ENCODE results near the gene CSTPP1.

CSTPP1 gene

GRCh38 chr11:47161890-47162289, 225.3 kb downstream of the CSTPP1 start:
- Histone ChIP-seq H3K9ac (ENCODE audit: low read depth, low read length) (no peak overlapping the region), H3K27ac (ENCODE audit: low read depth, low read length) (no peak overlapping the region), H3K27me3 (ENCODE audit: insufficient read depth, low read length) (no peaks in the 10 kb centered on the region), H3K4me1 (ENCODE audit: insufficient read depth, low read length) (no peaks in the 10 kb centered on the region), H3K9me3 (ENCODE audit: insufficient read depth, low read depth, low read length) (no peaks in the 10 kb centered on the region), H3K4me3 (ENCODE audit: low read length) (no peak overlapping the region), H3K36me3 (ENCODE audit: insufficient read depth, low read length) (peaks cover 36% of the 10 kb centered on the region)
- whole genome bisulfite sequencing = 88% methylated on average over 9 of the region's 9 CpGs

GRCh38 chr11:47162426-47162825, 225.9 kb downstream of the CSTPP1 start:
- H3K4me3 ChIP-seq (ENCODE audit: low read length) = no peak overlapping the region
- no peak overlapping the region for H3K27ac ChIP-seq (ENCODE audit: low read depth, low read length)
- WGBS = 84% methylated on average over 5 of the region's 5 CpGs
- no peaks in the 10 kb centered on the region for H3K27me3 ChIP-seq (ENCODE audit: insufficient read depth, low read length)
- H3K9ac ChIP-seq (ENCODE audit: low read depth, low read length) = no peak overlapping the region
- H3K4me1 ChIP-seq (ENCODE audit: insufficient read depth, low read length) = no peaks in the 10 kb centered on the region
- H3K36me3 ChIP-seq (ENCODE audit: insufficient read depth, low read length) = peaks cover 41% of the 10 kb centered on the region
- no peaks in the 10 kb centered on the region for H3K9me3 ChIP-seq (ENCODE audit: insufficient read depth, low read depth, low read length)

GRCh38 chr11:47163193-47163592, 226.6 kb downstream of the CSTPP1 start:
- Histone ChIP-seq H3K4me3 (ENCODE audit: low read length) (no peak overlapping the region), H3K36me3 (ENCODE audit: insufficient read depth, low read length) (peaks cover 49% of the 10 kb centered on the region), H3K27ac (ENCODE audit: low read depth, low read length) (no peak overlapping the region), H3K27me3 (ENCODE audit: insufficient read depth, low read length) (no peaks in the 10 kb centered on the region), H3K9ac (ENCODE audit: low read depth, low read length) (no peak overlapping the region), H3K4me1 (ENCODE audit: insufficient read depth, low read length) (no peaks in the 10 kb centered on the region), H3K9me3 (ENCODE audit: insufficient read depth, low read depth, low read length) (no peaks in the 10 kb centered on the region)
- WGBS = 75% methylated on average over 3 of the region's 3 CpGs

- no peaks in the 10 kb centered on the region for H3K4me1 ChIP-seq (ENCODE audit: insufficient read depth, low read length)
- peaks cover 56% of the 10 kb centered on the region for H3K36me3 ChIP-seq (ENCODE audit: insufficient read depth, low read length)
- WGBS = 97% methylated on average over 15 of the region's 15 CpGs
- no peak overlapping the region for H3K9ac ChIP-seq (ENCODE audit: low read depth, low read length)
- H3K4me3 ChIP-seq (ENCODE audit: low read length) = no peak overlapping the region
- H3K27me3 ChIP-seq (ENCODE audit: insufficient read depth, low read length) = no peaks in the 10 kb centered on the region
- H3K9me3 ChIP-seq (ENCODE audit: insufficient read depth, low read depth, low read length) = no peaks in the 10 kb centered on the region
- no peak overlapping the region for H3K27ac ChIP-seq (ENCODE audit: low read depth, low read length)
Observed at GRCh38 chr11:47163898-47164297, 227.3 kb downstream of the CSTPP1 start.

- 93% methylated on average over 4 of the region's 4 CpGs for WGBS
- no peak overlapping the region for H3K27ac ChIP-seq (ENCODE audit: low read depth, low read length)
- no peaks in the 10 kb centered on the region for H3K9me3 ChIP-seq (ENCODE audit: insufficient read depth, low read depth, low read length)
- H3K36me3 ChIP-seq (ENCODE audit: insufficient read depth, low read length) = peaks cover 59% of the 10 kb centered on the region
- H3K4me3 ChIP-seq (ENCODE audit: low read length) = no peak overlapping the region
- no peaks in the 10 kb centered on the region for H3K4me1 ChIP-seq (ENCODE audit: insufficient read depth, low read length)
- no peak overlapping the region for H3K9ac ChIP-seq (ENCODE audit: low read depth, low read length)
- H3K27me3 ChIP-seq (ENCODE audit: insufficient read depth, low read length) = no peaks in the 10 kb centered on the region
Observed at GRCh38 chr11:47164321-47164720, 227.8 kb downstream of the CSTPP1 start.

- peaks cover 67% of the 10 kb centered on the region for H3K36me3 ChIP-seq (ENCODE audit: insufficient read depth, low read length)
- no peaks in the 10 kb centered on the region for H3K27me3 ChIP-seq (ENCODE audit: insufficient read depth, low read length)
- H3K4me3 ChIP-seq (ENCODE audit: low read length) = no peak overlapping the region
- H3K9ac ChIP-seq (ENCODE audit: low read depth, low read length) = no peak overlapping the region
- H3K9me3 ChIP-seq (ENCODE audit: insufficient read depth, low read depth, low read length) = no peaks in the 10 kb centered on the region
- 95% methylated on average over 16 of the region's 16 CpGs for WGBS
- H3K4me1 ChIP-seq (ENCODE audit: insufficient read depth, low read length) = no peaks in the 10 kb centered on the region
- no peak overlapping the region for H3K27ac ChIP-seq (ENCODE audit: low read depth, low read length)
Observed at GRCh38 chr11:47165253-47165840, 228.8 kb downstream of the CSTPP1 start.

GRCh38 chr11:47166368-47166767, 229.8 kb downstream of the CSTPP1 start:
- no peak overlapping the region for H3K27ac ChIP-seq (ENCODE audit: low read depth, low read length)
- no peaks in the 10 kb centered on the region for H3K9me3 ChIP-seq (ENCODE audit: insufficient read depth, low read depth, low read length)
- 95% methylated on average over 5 of the region's 5 CpGs for WGBS
- no peak overlapping the region for H3K4me3 ChIP-seq (ENCODE audit: low read length)
- peaks cover 77% of the 10 kb centered on the region for H3K36me3 ChIP-seq (ENCODE audit: insufficient read depth, low read length)
- no peaks in the 10 kb centered on the region for H3K4me1 ChIP-seq (ENCODE audit: insufficient read depth, low read length)
- no peaks in the 10 kb centered on the region for H3K27me3 ChIP-seq (ENCODE audit: insufficient read depth, low read length)
- H3K9ac ChIP-seq (ENCODE audit: low read depth, low read length) = no peak overlapping the region

GRCh38 chr11:47171061-47171838, 234.7 kb downstream of the CSTPP1 start:
- no peak overlapping the region for H3K4me3 ChIP-seq (ENCODE audit: low read length)
- 0 out of 2 replicates have a peak, but pooled peaks cover 5% of the 10 kb centered on the region for H3K4me1 ChIP-seq (ENCODE audit: insufficient read depth, low read length)
- H3K27ac ChIP-seq (ENCODE audit: low read depth, low read length) = no peak overlapping the region
- no peaks in the 10 kb centered on the region for H3K27me3 ChIP-seq (ENCODE audit: insufficient read depth, low read length)
- peaks cover 84% of the 10 kb centered on the region for H3K36me3 ChIP-seq (ENCODE audit: insufficient read depth, low read length)
- no peaks in the 10 kb centered on the region for H3K9me3 ChIP-seq (ENCODE audit: insufficient read depth, low read depth, low read length)
- no peak overlapping the region for H3K9ac ChIP-seq (ENCODE audit: low read depth, low read length)
- 96% methylated on average over 16 of the region's 16 CpGs for WGBS

GRCh38 chr11:47171856-47172255, 235.3 kb downstream of the CSTPP1 start:
- 0 out of 2 replicates have a peak, but pooled peaks cover 5% of the 10 kb centered on the region for H3K4me1 ChIP-seq (ENCODE audit: insufficient read depth, low read length)
- no peak overlapping the region for H3K27ac ChIP-seq (ENCODE audit: low read depth, low read length)
- no peaks in the 10 kb centered on the region for H3K9me3 ChIP-seq (ENCODE audit: insufficient read depth, low read depth, low read length)
- H3K36me3 ChIP-seq (ENCODE audit: insufficient read depth, low read length) = peaks cover 78% of the 10 kb centered on the region
- 86% methylated on average over 8 of the region's 8 CpGs for WGBS
- no peak overlapping the region for H3K4me3 ChIP-seq (ENCODE audit: low read length)
- H3K9ac ChIP-seq (ENCODE audit: low read depth, low read length) = no peak overlapping the region
- no peaks in the 10 kb centered on the region for H3K27me3 ChIP-seq (ENCODE audit: insufficient read depth, low read length)

- H3K9ac ChIP-seq (ENCODE audit: low read depth, low read length) = no peak overlapping the region
- 91% methylated on average over 6 of the region's 6 CpGs for WGBS
- H3K27ac ChIP-seq (ENCODE audit: low read depth, low read length) = no peak overlapping the region
- H3K36me3 ChIP-seq (ENCODE audit: insufficient read depth, low read length) = peaks cover 68% of the 10 kb centered on the region
- H3K27me3 ChIP-seq (ENCODE audit: insufficient read depth, low read length) = no peaks in the 10 kb centered on the region
- H3K4me1 ChIP-seq (ENCODE audit: insufficient read depth, low read length) = 0 out of 2 replicates have a peak, but pooled peaks cover 11% of the 10 kb centered on the region
- H3K9me3 ChIP-seq (ENCODE audit: insufficient read depth, low read depth, low read length) = no peaks in the 10 kb centered on the region
- no peak overlapping the region for H3K4me3 ChIP-seq (ENCODE audit: low read length)
Observed at GRCh38 chr11:47172740-47173336, 236.3 kb downstream of the CSTPP1 start.

GRCh38 chr11:47175746-47176327, 239.3 kb downstream of the CSTPP1 start:
- Histone ChIP-seq H3K36me3 (ENCODE audit: insufficient read depth, low read length) (peaks cover 61% of the 10 kb centered on the region), H3K27ac (ENCODE audit: low read depth, low read length) (peak overlapping the region; percentile 95), H3K4me3 (ENCODE audit: low read length) (peak overlapping the region; percentile 100), H3K4me1 (ENCODE audit: insufficient read depth, low read length) (0 out of 2 replicates have a peak, but pooled peaks cover 11% of the 10 kb centered on the region), H3K27me3 (ENCODE audit: insufficient read depth, low read length) (no peaks in the 10 kb centered on the region), H3K9me3 (ENCODE audit: insufficient read depth, low read depth, low read length) (no peaks in the 10 kb centered on the region), H3K9ac (ENCODE audit: low read depth, low read length) (peak overlapping the region; percentile 99)
- 50% methylated on average over 14 of the region's 14 CpGs for WGBS

Data from HUES64 (cell line).